GM23248 (cell line): ENCODE results near the gene MAB21L3.

Experiments
- EZH2 ChIP-seq: fragments of 200-600 bp; sonication (generic); IDR thresholded peaks from 2 replicates; pipeline ENCODE4 v1.6.1; 2018; ENCODE audit warnings: antibody characterized with exemption, mild to moderate bottlenecking; ENCODE audit not compliant: insufficient read depth, poor library complexity, severe bottlenecking
- EZH2phosphoT487 ChIP-seq: fragments of 200-600 bp; sonication (generic); IDR thresholded peaks from 2 replicates; pipeline ENCODE4 v1.6.1; 2018; ENCODE audit warnings: antibody characterized with exemption, moderate library complexity, mild to moderate bottlenecking, low read depth; ENCODE audit not compliant: insufficient read depth

DNA sequence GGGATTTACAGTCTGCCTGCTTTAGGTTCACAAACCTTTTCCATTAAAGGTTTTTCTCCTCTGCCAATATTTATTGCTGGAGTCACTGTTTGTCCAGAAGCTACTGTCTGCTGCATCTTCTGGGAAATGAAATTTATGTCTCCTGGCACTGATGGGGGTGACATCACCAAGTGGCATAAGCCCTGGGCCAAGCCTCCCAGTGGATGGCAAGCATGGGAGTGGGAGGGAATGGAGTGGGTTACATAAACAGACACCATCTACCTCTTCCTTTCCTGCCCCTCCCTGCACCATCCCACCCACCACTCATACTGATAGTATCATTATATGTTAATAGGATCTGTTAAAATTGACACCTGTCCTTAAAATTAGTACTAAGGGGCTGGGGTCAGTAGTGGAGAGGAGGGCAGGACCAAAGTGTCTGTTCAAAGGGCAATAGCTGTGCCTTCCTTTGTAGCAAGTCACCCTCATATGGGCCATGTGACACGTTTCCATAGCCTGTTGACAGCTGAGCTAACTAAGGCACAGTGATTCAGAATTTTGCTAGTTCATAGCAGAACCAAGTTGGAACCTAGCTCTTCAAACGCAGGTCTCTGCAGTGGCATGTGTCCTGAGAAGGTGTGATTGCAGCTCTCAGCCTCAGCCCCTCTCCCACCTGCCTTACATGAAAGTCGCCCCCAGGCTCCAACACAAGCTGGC is 71.0 kb downstream of the MAB21L3 start:
- TF ChIP-seq EZH2phosphoT487 (no peak), EZH2 (no peak)
